Parietal lobe (tissue), 2 donors: ENCODE results near the gene NCAPD2. TPM values are rescaled to one million over a fixed set of nuclear protein-coding genes. Genes with fewer than 3 reads are reported as not detected.

Experiments used
- small RNA-seq: library from RNA; depleted of rRNA; stranded (forward); fragments of <200 nt; gene quantifications from one replicate; pipeline ENCODE3, GENCODE V24; 2014; ENCODE audit warnings: low replicate concordance
- total RNA-seq: library from RNA; depleted of rRNA; stranded (reverse); fragments of >200 nt; gene quantifications from one replicate; pipeline ENCODE4 v1.2.3, GENCODE V29; 2014

NCAPD2 gene
- 19.4 TPM for total RNA-seq

GRCh38 chr12:6493497-6494257, at the start of gene NCAPD2:
TSS of gene NCAPD2 (plus strand) at chr12:6494102. CDS start at chr12:6495099, 997 bp downstream.

GRCh38 chr12:6444704-6445688, 48.9 kb upstream of the NCAPD2 start, which contains the start of gene CD27:
TSS of gene CD27 (plus strand) at chr12:6444955. CDS start at chr12:6445096, 141 bp downstream.

GRCh38 chr12:6451348-6452244, 42.3 kb upstream of the NCAPD2 start, which contains the start of gene TAPBPL:
TSS of gene TAPBPL (plus strand) at chr12:6452042. CDS start at chr12:6452249, 207 bp downstream.

GRCh38 chr12:6470375-6471163, 23.3 kb upstream of the NCAPD2 start, which contains the start of gene VAMP1:
TSS of gene VAMP1 (minus strand) at chr12:6470677. CDS start at chr12:6470531, 146 bp downstream.

GRCh38 chr12:6492838-6493496, 935 bp upstream of the NCAPD2 start, which contains the start of gene MRPL51:
TSS of gene MRPL51 (minus strand) at chr12:6493262. CDS start at chr12:6493136, 126 bp downstream.

GRCh38 chr12:6533923-6534694, 40.2 kb downstream of the NCAPD2 start, which contains the start of gene GAPDH:
TSS of gene GAPDH (plus strand) at chr12:6534517. CDS start at chr12:6534833, 316 bp downstream.

Small RNA genes within 50 kb of the gene (small RNA-seq; reads per million reads assigned to genes)
- gene SCARNA11 = 111 reads per million, percentile 95 among the genes with 10 or more reads in this experiment

Other genes with a start within 250 kb of the NCAPD2 start
- gene PLEKHG6, start 183.4 kb upstream of the NCAPD2 start, total RNA-seq = not detected
- 8.5 TPM for gene TNFRSF1A, start 152.0 kb upstream of the NCAPD2 start, total RNA-seq
- gene SCNN1A, start 118.5 kb upstream of the NCAPD2 start, total RNA-seq = not detected
- gene LTBR, start 109.9 kb upstream of the NCAPD2 start, total RNA-seq = 1.6 TPM
- 0.63 TPM for gene CD27, start 49.1 kb upstream of the NCAPD2 start, total RNA-seq
- gene TAPBPL, start 42.1 kb upstream of the NCAPD2 start, total RNA-seq = 0.94 TPM
- 5.9 TPM for gene VAMP1, start 23.4 kb upstream of the NCAPD2 start, total RNA-seq
- gene MRPL51, start 840 bp upstream of the NCAPD2 start, total RNA-seq = 33.5 TPM
- gene GAPDH, start 40.4 kb downstream of the NCAPD2 start, total RNA-seq = 1,745 TPM
- 6.6 TPM for gene IFFO1, start 61.9 kb downstream of the NCAPD2 start, total RNA-seq
- gene NOP2, start 74.2 kb downstream of the NCAPD2 start, total RNA-seq = 18.5 TPM
- gene CHD4, start 113.3 kb downstream of the NCAPD2 start, total RNA-seq = 210 TPM
- gene LPAR5, start 141.9 kb downstream of the NCAPD2 start, total RNA-seq = 0.94 TPM
- 1.6 TPM for gene ACRBP, start 153.3 kb downstream of the NCAPD2 start, total RNA-seq
- gene ING4, start 169.0 kb downstream of the NCAPD2 start, total RNA-seq = 83.6 TPM
- gene ZNF384, start 195.3 kb downstream of the NCAPD2 start, total RNA-seq = 32.2 TPM
- gene PIANP, start 206.7 kb downstream of the NCAPD2 start, total RNA-seq = 4.1 TPM
- gene COPS7A, start 229.9 kb downstream of the NCAPD2 start, total RNA-seq = 39.4 TPM